Motor neuron (in vitro differentiated cells): ENCODE results near the gene C1QTNF4. TPM values are rescaled to one million over a fixed set of nuclear protein-coding genes. Genes with fewer than 3 reads are reported as not detected.

Source experiments
- total RNA-seq, 8 experiments: library from RNA; unstranded; fragments of 300-600 nt; gene quantifications; 2 replicates each; pipeline versions ENCODE4 v1.2.3 to v1.2.4, GENCODE V29; 2022

The C1QTNF4 gene
- total RNA-seq, 8 experiments from 2014 or later = 0.63 to 10.7 (median 5.0) TPM; not detected in 2

Other genes with a start within 250 kb of the C1QTNF4 start
- gene MYBPC3, start 241.7 kb downstream of the C1QTNF4 start, total RNA-seq = under 1 TPM in 3 of 8 experiments, not detected in 5; 0.04 to 0.09 (median 0.05) TPM
- gene SPI1, start 215.9 kb downstream of the C1QTNF4 start, total RNA-seq = under 1 TPM in 6 of 8 experiments, not detected in 2; 0.18 to 0.85 (median 0.44) TPM
- 10 to 100 TPM; 13.8 to 31.6 (median 20.9) TPM for gene SLC39A13, start 185.8 kb downstream of the C1QTNF4 start, total RNA-seq
- gene PSMC3, start 168.0 kb downstream of the C1QTNF4 start, total RNA-seq = 100 to 1,000 TPM; 106 to 245 (median 159) TPM
- gene RAPSN, start 145.3 kb downstream of the C1QTNF4 start, total RNA-seq = 1 to 10 TPM in 3 of 8 experiments, under 1 TPM in 3, not detected in 2; 0.14 to 2.2 (median 0.75) TPM
- gene CELF1, start 41.3 kb downstream of the C1QTNF4 start, total RNA-seq = 100 to 1,000 TPM in 4 of 8 experiments, 10 to 100 TPM in 4; 47.2 to 125 (median 106) TPM
- 10 to 100 TPM; 31.6 to 62.8 (median 38.9) TPM for gene PTPMT1, start 28.8 kb downstream of the C1QTNF4 start, total RNA-seq
- 10 to 100 TPM; 12.6 to 28.8 (median 18.1) TPM for gene KBTBD4, start 15.4 kb downstream of the C1QTNF4 start, total RNA-seq
- gene NDUFS3, start 15.3 kb downstream of the C1QTNF4 start, total RNA-seq = 100 to 1,000 TPM in 7 of 8 experiments, 10 to 100 TPM in 1; 92.5 to 149 (median 114) TPM
- gene FAM180B, start 7.7 kb downstream of the C1QTNF4 start, total RNA-seq = 1 to 10 TPM in 1 of 8 experiments, under 1 TPM in 6, not detected in 1; 0.27 to 2.5 (median 0.64) TPM
- 10 to 100 TPM; 55.8 to 97.7 (median 82.2) TPM for gene MTCH2, start 48.1 kb upstream of the C1QTNF4 start, total RNA-seq
- 1 to 10 TPM in 5 of 8 experiments, under 1 TPM in 3; 0.27 to 2.3 (median 1.5) TPM for gene AGBL2, start 121.0 kb upstream of the C1QTNF4 start, total RNA-seq
- gene FNBP4, start 172.9 kb upstream of the C1QTNF4 start, total RNA-seq = 100 to 1,000 TPM in 2 of 8 experiments, 10 to 100 TPM in 6; 59.2 to 216 (median 76.4) TPM